H1 (cell line): ENCODE data around the gene MSH2. TPM values are rescaled to one million over a fixed set of nuclear protein-coding genes. Genes with fewer than 3 reads are reported as not detected.

Experiments
- CTCF ChIA-PET: fragments of 300-600 bp; sonication (Branson Sonifier 250); formaldehyde crosslinking; loops from one replicate; lab custom pipeline; 2021; ENCODE audit not compliant: partially characterized antibody; lab: Charles Lee
- POLR2A ChIA-PET: fragments of 300-600 bp; sonication (Branson Sonifier 250); formaldehyde crosslinking; loops from one replicate; lab custom pipeline; 2021; ENCODE audit warnings: inconsistent platforms; ENCODE audit not compliant: partially characterized antibody; lab: Charles Lee
- DNase-seq, 2 experiments: peaks; one replicate each; pipeline versions ENCODE4 v3.0.0 to v3.0.0-alpha.2; 2010 to 2022; ENCODE audit warnings: low spot score in 2 of 2, low read depth in 1 of 2, mixed read lengths in 1 of 2
- FAIRE-seq: peaks from 2 replicates; lab custom pipeline; 2011; peaks lifted over from hg19 to GRCh38; lab: Jason Lieb, UNC
- H2AFZ ChIP-seq: 2 replicates; pipeline ENCODE4 v1.8.1; 2012; ENCODE audit warnings: low read length, inconsistent platforms
- H2AK5ac ChIP-seq: 2 replicates; pipeline ENCODE4 v1.6.1; 2013; ENCODE audit warnings: low read depth, low read length
- H2BK120ac ChIP-seq: replicated peaks from 2 replicates; pipeline ENCODE3; 2013; ENCODE audit warnings: low read depth, low read length, inconsistent platforms
- H2BK12ac ChIP-seq: 2 replicates; pipeline ENCODE4 v1.6.1; 2013; ENCODE audit warnings: low read depth, low read length
- H2BK15ac ChIP-seq: 2 replicates; pipeline ENCODE4 v1.6.1; 2013; ENCODE audit warnings: low read length
- H2BK20ac ChIP-seq: 2 replicates; pipeline ENCODE4 v1.6.1; 2013; ENCODE audit warnings: low read length
- H2BK5ac ChIP-seq: 2 replicates; pipeline ENCODE4 v1.6.1; 2013; ENCODE audit warnings: low read depth, low read length
- H3K14ac ChIP-seq: 2 replicates; pipeline ENCODE4 v1.6.1; 2013; ENCODE audit warnings: inconsistent platforms; ENCODE audit not compliant: insufficient read length
- H3K18ac ChIP-seq: 2 replicates; pipeline ENCODE4 v1.6.1; 2013; ENCODE audit warnings: low read length; ENCODE audit errors: extremely low read depth
- H3K23ac ChIP-seq: 2 replicates; pipeline ENCODE4 v1.6.1; 2013; ENCODE audit warnings: inconsistent platforms; ENCODE audit not compliant: insufficient read length
- H3K23me2 ChIP-seq: 2 replicates; pipeline ENCODE4 v1.6.1; 2013; ENCODE audit warnings: low read depth, low read length
- H3K27ac ChIP-seq: 2 replicates; pipeline ENCODE4 v1.6.1; 2011; ENCODE audit warnings: low read depth, low read length, inconsistent platforms
- H3K27me3 ChIP-seq, 4 experiments: replicated peaks in 1 of 4; 1 replicate in 1 of 4; 2 replicates in 3 of 4; pipeline versions ENCODE4 v1.6.1 to v1.8.1; 2011 to 2013; ENCODE audit warnings: low read length in 3 of 4, mild to moderate bottlenecking in 3 of 4, inconsistent platforms in 2 of 4, mixed read lengths in 2 of 4, moderate library complexity in 1 of 4; ENCODE audit not compliant: control insufficient read depth in 3 of 4, insufficient read depth in 3 of 4; ENCODE audit errors: extremely low read depth in 1 of 4
- H3K36me3 ChIP-seq, 4 experiments: 2 replicates each; pipeline versions ENCODE4 v1.6.1 to v1.8.1; 2011 to 2013; ENCODE audit warnings: mild to moderate bottlenecking in 4 of 4, low read length in 3 of 4, moderate library complexity in 2 of 4, control low read depth in 1 of 4, inconsistent platforms in 1 of 4; ENCODE audit not compliant: insufficient read depth in 4 of 4, control insufficient read depth in 2 of 4
- H3K4ac ChIP-seq: replicated peaks from 2 replicates; pipeline ENCODE3; 2013; ENCODE audit warnings: low read length, low read depth, mixed read lengths, inconsistent platforms; ENCODE audit not compliant: insufficient read length
- H3K4me1 ChIP-seq, 4 experiments: replicated peaks in 1 of 4; 1 replicate in 1 of 4; 2 replicates in 3 of 4; pipeline versions ENCODE4 v1.6.1 to v1.8.1; 2011 to 2013; ENCODE audit warnings: low read length in 3 of 4, inconsistent platforms in 2 of 4, mixed read lengths in 1 of 4; ENCODE audit not compliant: insufficient read depth in 4 of 4, control insufficient read depth in 3 of 4
- H3K4me2 ChIP-seq, 2 experiments: 2 replicates each; pipeline versions ENCODE4 v1.6.1 to v1.8.1; 2011 to 2013; ENCODE audit warnings: low read depth in 2 of 2, low read length in 2 of 2, control low read depth in 1 of 2, inconsistent platforms in 1 of 2, mild to moderate bottlenecking in 1 of 2; ENCODE audit not compliant: insufficient read depth in 1 of 2
- H3K4me3 ChIP-seq, 4 experiments: fragments of 200-600, 300-600 bp in 1 of 4; sonication (generic), shearing (Covaris generic), sonication (Bioruptor Twin) in 1 of 4; 2 replicates each; pipeline versions ENCODE4 v1.5.1 to v1.8.1; 2011 to 2016; ENCODE audit warnings: low read length in 4 of 4, low read depth in 3 of 4, control low read depth in 2 of 4, inconsistent platforms in 2 of 4, mild to moderate bottlenecking in 2 of 4, mixed read lengths in 1 of 4, moderate library complexity in 1 of 4; ENCODE audit not compliant: insufficient read depth in 2 of 4; ENCODE audit errors: extremely low read depth in 1 of 4
- H3K56ac ChIP-seq: replicated peaks from 2 replicates; pipeline ENCODE3; 2013; ENCODE audit warnings: low read depth, mild to moderate bottlenecking, mixed read lengths, low read length, inconsistent platforms; ENCODE audit not compliant: insufficient read length
- H3K79me1 ChIP-seq: 2 replicates; pipeline ENCODE4 v1.6.1; 2013; ENCODE audit warnings: low read depth, low read length, control low read depth
- H3K79me2 ChIP-seq, 2 experiments: 2 replicates each; pipeline versions ENCODE4 v1.6.1 to v1.8.1; 2012 to 2013; ENCODE audit warnings: low read length in 2 of 2, mild to moderate bottlenecking in 2 of 2, inconsistent platforms in 1 of 2; ENCODE audit not compliant: insufficient read depth in 2 of 2, control insufficient read depth in 1 of 2
- H3K9ac ChIP-seq, 4 experiments: replicated peaks in 1 of 4; 1 replicate in 1 of 4; 2 replicates in 3 of 4; pipeline versions ENCODE4 v1.6.1 to v1.8.1; 2011 to 2013; ENCODE audit warnings: low read depth in 3 of 4, low read length in 3 of 4, control low read depth in 2 of 4, mild to moderate bottlenecking in 2 of 4, moderate library complexity in 2 of 4, inconsistent platforms in 1 of 4; ENCODE audit errors: extremely low read depth in 1 of 4
- H3K9me3 ChIP-seq, 2 experiments: 2 replicates each; pipeline versions ENCODE4 v1.6.1 to v1.8.1; 2012 to 2013; ENCODE audit warnings: mild to moderate bottlenecking in 2 of 2, moderate library complexity in 2 of 2, control low read depth in 1 of 2, inconsistent platforms in 1 of 2, low read depth in 1 of 2, low read length in 1 of 2, mixed read lengths in 1 of 2; ENCODE audit not compliant: insufficient read depth in 2 of 2
- H4K20me1 ChIP-seq, 2 experiments: replicated peaks in 1 of 2; 2 replicates each; pipeline versions ENCODE3 to v1.8.1; 2011 to 2013; ENCODE audit warnings: inconsistent platforms in 2 of 2, low read length in 2 of 2, mild to moderate bottlenecking in 1 of 2; ENCODE audit not compliant: insufficient read depth in 2 of 2, control insufficient read depth in 1 of 2
- H4K5ac ChIP-seq: 2 replicates; pipeline ENCODE4 v1.6.1; 2013; ENCODE audit warnings: low read length, low read depth, mixed read lengths, inconsistent platforms; ENCODE audit not compliant: insufficient read length
- H4K8ac ChIP-seq: 2 replicates; pipeline ENCODE4 v1.8.0; 2013; ENCODE audit warnings: mild to moderate bottlenecking, moderate library complexity, low read length, inconsistent platforms; ENCODE audit not compliant: insufficient read depth; ENCODE audit errors: extremely low read depth
- H4K91ac ChIP-seq: replicated peaks from 2 replicates; pipeline ENCODE3; 2013; ENCODE audit warnings: low read length, mixed read lengths, inconsistent platforms; ENCODE audit not compliant: insufficient read length
- ATF3 ChIP-seq: IDR thresholded peaks from 2 replicates; pipeline ENCODE4 v1.6.1; 2011; ENCODE audit warnings: low read depth, mild to moderate bottlenecking, low read length; ENCODE audit not compliant: insufficient read depth
- BACH1 ChIP-seq: IDR thresholded peaks from 2 replicates; pipeline ENCODE4 v1.6.1; 2012; ENCODE audit warnings: low read length, improper control_type of control experiment
- CBX5 ChIP-seq: fragments of 300-800, 300-1000 bp; sonication (generic); IDR thresholded peaks from 2 replicates; pipeline ENCODE4 v1.7.1; 2016; ENCODE audit warnings: antibody characterized with exemption, low read length, low read depth
- CTBP2 ChIP-seq: IDR thresholded peaks from 2 replicates; pipeline ENCODE4 v1.7.0; 2011; ENCODE audit warnings: borderline replicate concordance, mild to moderate bottlenecking, moderate library complexity, mixed read lengths, low read length; ENCODE audit not compliant: insufficient read depth, insufficient read length
- EP300 ChIP-seq, 2 experiments: IDR thresholded peaks; 1 replicate in 1 of 2; 2 replicates in 1 of 2; pipeline ENCODE4 v1.6.1; 2011 to 2012; ENCODE audit warnings: low read depth in 2 of 2, low read length in 2 of 2, mild to moderate bottlenecking in 2 of 2, borderline replicate concordance in 1 of 2, inconsistent platforms in 1 of 2, moderate library complexity in 1 of 2
- KDM4A ChIP-seq: IDR thresholded peaks from one replicate; pipeline ENCODE4 v1.7.1; 2012; ENCODE audit warnings: low read depth, mild to moderate bottlenecking, moderate library complexity, low read length, inconsistent platforms; ENCODE audit not compliant: severe bottlenecking
- KDM5A ChIP-seq: fragments of 200-600 bp; IDR thresholded peaks from 2 replicates; pipeline ENCODE4 v1.7.1; 2012; ENCODE audit warnings: mild to moderate bottlenecking, low read length, inconsistent platforms, mixed read lengths
- NRF1 ChIP-seq: IDR thresholded peaks from 2 replicates; pipeline ENCODE4 v1.6.1; 2011; ENCODE audit warnings: mild to moderate bottlenecking, low read depth, low read length, improper control_type of control experiment
- POLR2A ChIP-seq, 2 experiments: IDR thresholded peaks; 1 replicate in 1 of 2; 2 replicates in 1 of 2; pipeline ENCODE4 v1.6.1; 2011; ENCODE audit warnings: low read depth in 2 of 2, low read length in 2 of 2, mild to moderate bottlenecking in 2 of 2; ENCODE audit errors: control extremely low read depth in 1 of 2
- RBBP5 ChIP-seq: IDR thresholded peaks from 2 replicates; pipeline ENCODE4 v1.7.1; 2012; ENCODE audit warnings: low read depth, mild to moderate bottlenecking, inconsistent platforms, low read length, moderate library complexity, borderline replicate concordance
- ZNF274 ChIP-seq: IDR thresholded peaks from 2 replicates; pipeline ENCODE4 v1.7.0; 2012; ENCODE audit warnings: low read length, borderline replicate concordance; ENCODE audit errors: extremely low read depth
- WGBS, 2 experiments: shearing (Covaris generic) in 1 of 2; methylation state at CpG; one replicate each; pipeline versions ENCODE4 v1.1.6 to v1.1.7; 2013 to 2015; ENCODE audit warnings: low lambda C conversion rate in 2 of 2, mixed read lengths in 2 of 2, inconsistent platforms in 1 of 2, low coverage in 1 of 2, missing lambda C conversion rate in 1 of 2; ENCODE audit not compliant: insufficient replicate concordance in 2 of 2, insufficient coverage in 1 of 2, insufficient read length in 1 of 2; ENCODE audit errors: extremely low coverage in 1 of 2, missing lambda C conversion rate in 1 of 2; 5-methylcytosine and 5-hydroxymethylcytosine counted together
- polyA plus RNA-seq, 7 experiments: library from polyadenylated mRNA; depleted of rRNA in 3 of 7; stranded (reverse) in 5 of 7; unstranded in 2 of 7; fragments of >200 nt in 5 of 7; fragments of 200-250 nt in 2 of 7; gene quantifications; 1 replicate in 5 of 7; 2 replicates in 1 of 7; 4 replicates in 1 of 7; pipeline versions ENCODE4 v1.2.1 to v1.2.3, GENCODE V29; 2011 to 2013; ENCODE audit warnings: missing spikeins in 2 of 7, mixed read lengths in 2 of 7
- total RNA-seq: library from RNA; stranded (reverse); fragmentation: NEBNext Ultra II Directional; extraction: Animal tissue kit (Norgen Biotek cat#: 25700); gene quantifications from 2 replicates; pipeline ENCODE4 v1.2.1, GENCODE V29; 2021

MSH2 gene
- total and polyA plus RNA-seq, 2 of the 8 experiments (the other 6 are each of a cell fraction or from before 2014, with no cell fraction given) = 64.1 to 228 TPM

GRCh38 chr2:47456851-47457250 lies 53.9 kb downstream of the MSH2 start:
- no peak overlapping the region for H3K4ac ChIP-seq
- H4K5ac ChIP-seq = no peak overlapping the region
- H3K4me3 ChIP-seq = no peak overlapping the region
- no peak overlapping the region for H4K8ac ChIP-seq
- WGBS, 2 experiments = 90% methylated on average over 3 of the region's 3 CpGs; no CpG with 5 or more reads in 1 of the 2 experiments
- no peak overlapping the region for H2AFZ ChIP-seq
- FAIRE-seq (no peak), DNase-seq (no peak)
- H3K27me3 ChIP-seq = no peaks in the 10 kb centered on the region
- H3K14ac ChIP-seq = no peak overlapping the region
- ChIA-PET POLR2A (interaction anchor here (0.8 to 2.1 kb wide), 4 partner anchors 17 to 53 kb away, joined by 3 to 7 read pairs (median 5); no protein-coding TSS in a partner anchor), CTCF (no interaction called here)
- no peak overlapping the region for H3K9ac ChIP-seq
- no peaks in the 10 kb centered on the region for H3K4me1 ChIP-seq
- peaks cover 2% of the 10 kb centered on the region; the same call in 1 of the 2 replicates for H3K79me1 ChIP-seq
- no peak overlapping the region for H3K18ac ChIP-seq
- peaks cover 3 to 26% (median 15%) of the 10 kb centered on the region in 4 experiments; a peak in 7 of 8 replicates for H3K36me3 ChIP-seq
- H3K9me3 ChIP-seq = no peaks in the 10 kb centered on the region
- no peaks in the 10 kb centered on the region for H3K23me2 ChIP-seq
- H3K4me2 ChIP-seq = no peak overlapping the region
- no peak overlapping the region for H4K91ac ChIP-seq
- H2BK20ac ChIP-seq = no peak overlapping the region
- H2AK5ac ChIP-seq = no peak overlapping the region
- H2BK5ac ChIP-seq = no peak overlapping the region
- H2BK12ac ChIP-seq = no peak overlapping the region
- H3K23ac ChIP-seq = no peak overlapping the region
- peaks cover 0 to 2% of the 10 kb centered on the region in 2 experiments for H4K20me1 ChIP-seq
- H2BK15ac ChIP-seq = no peak overlapping the region
- H2BK120ac ChIP-seq = no peak overlapping the region
- H3K79me2 ChIP-seq = peaks cover 0 to 47% of the 10 kb centered on the region in 2 experiments; a peak in 2 of 4 replicates
- H3K56ac ChIP-seq = no peak overlapping the region
- no peak overlapping the region for H3K27ac ChIP-seq
- TF ChIP-seq CTBP2 = no peak
- no peak for TF ChIP-seq POLR2A (IDR thresholded peaks at IDR 0.05; ENCODE audit: control extremely low read depth in 1 of 2, low read depth in 2 of 2, low read length in 2 of 2)
- no peak for TF ChIP-seq RBBP5
- TF ChIP-seq ATF3 = no peak
- TF ChIP-seq KDM5A = no peak
- TF ChIP-seq NRF1 = no peak
- no peak for TF ChIP-seq CBX5
- TF ChIP-seq EP300 (IDR thresholded peaks at IDR 0.05; ENCODE audit: borderline replicate concordance in 1 of 2, low read depth in 2 of 2, low read length in 2 of 2) = no peak
- TF ChIP-seq BACH1 = no peak
- TF ChIP-seq KDM4A = no peak
- no peak for TF ChIP-seq ZNF274
